Measurements from ENCODE around the gene SERPINB6.
"Not testable (repeated sequence)": the region's sequence is repeated elsewhere in the genome, so short reads cannot be mapped to it uniquely, and the experiment has no call there.

Gene SERPINB6

DNA sequence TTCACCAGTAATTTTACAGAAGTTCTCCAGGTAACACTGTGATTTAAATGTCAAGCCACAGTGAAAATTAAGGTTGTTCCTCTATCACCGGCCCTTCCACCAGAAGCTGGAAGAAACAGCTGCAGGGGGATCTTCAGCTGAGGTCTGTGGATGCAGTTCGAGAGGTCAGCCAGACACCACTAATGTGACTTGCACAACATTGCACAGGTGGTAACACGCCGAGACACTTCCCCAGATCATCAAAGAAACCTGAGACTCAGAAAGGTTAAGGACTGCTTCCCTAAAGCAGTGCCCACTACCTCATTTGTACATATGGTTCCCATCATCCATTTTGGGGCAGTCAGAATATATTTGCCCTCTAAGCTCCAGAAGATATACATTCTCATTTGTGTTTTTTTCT is 60.2 kb downstream of the SERPINB6 start:
- DNase-seq (ENCODE audit: low spot score): peak; percentile 34

GRCh38 chr6:2909718-2910117 is 61.6 kb downstream of the SERPINB6 start:
- DNase-seq (ENCODE audit: low spot score): no peak

- not testable (repeated sequence) for DNase-seq (ENCODE audit: low spot score)
Observed at GRCh38 chr6:2909051-2909606, 62.2 kb downstream of the SERPINB6 start.

DNA sequence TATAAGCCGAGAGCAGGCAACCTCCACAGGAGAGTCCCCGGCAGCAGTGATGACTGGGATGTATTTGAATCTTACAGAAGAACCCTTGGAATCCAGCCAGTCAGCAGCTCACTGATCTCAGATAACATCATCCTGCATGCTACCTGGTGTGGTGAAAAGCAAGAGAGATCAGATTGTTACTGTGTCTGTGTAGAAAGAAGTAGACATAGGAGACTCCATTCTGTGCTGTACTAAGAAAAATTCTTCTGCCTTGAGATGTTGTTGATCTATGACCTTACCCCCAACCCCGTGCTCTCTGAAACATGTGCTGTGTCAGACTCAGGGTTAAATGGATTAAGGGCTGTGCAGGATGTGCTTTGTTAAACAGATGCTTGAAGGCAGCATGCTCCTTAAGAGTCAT is 62.9 kb downstream of the SERPINB6 start:
- not testable (repeated sequence) for DNase-seq (ENCODE audit: low spot score)

DNA sequence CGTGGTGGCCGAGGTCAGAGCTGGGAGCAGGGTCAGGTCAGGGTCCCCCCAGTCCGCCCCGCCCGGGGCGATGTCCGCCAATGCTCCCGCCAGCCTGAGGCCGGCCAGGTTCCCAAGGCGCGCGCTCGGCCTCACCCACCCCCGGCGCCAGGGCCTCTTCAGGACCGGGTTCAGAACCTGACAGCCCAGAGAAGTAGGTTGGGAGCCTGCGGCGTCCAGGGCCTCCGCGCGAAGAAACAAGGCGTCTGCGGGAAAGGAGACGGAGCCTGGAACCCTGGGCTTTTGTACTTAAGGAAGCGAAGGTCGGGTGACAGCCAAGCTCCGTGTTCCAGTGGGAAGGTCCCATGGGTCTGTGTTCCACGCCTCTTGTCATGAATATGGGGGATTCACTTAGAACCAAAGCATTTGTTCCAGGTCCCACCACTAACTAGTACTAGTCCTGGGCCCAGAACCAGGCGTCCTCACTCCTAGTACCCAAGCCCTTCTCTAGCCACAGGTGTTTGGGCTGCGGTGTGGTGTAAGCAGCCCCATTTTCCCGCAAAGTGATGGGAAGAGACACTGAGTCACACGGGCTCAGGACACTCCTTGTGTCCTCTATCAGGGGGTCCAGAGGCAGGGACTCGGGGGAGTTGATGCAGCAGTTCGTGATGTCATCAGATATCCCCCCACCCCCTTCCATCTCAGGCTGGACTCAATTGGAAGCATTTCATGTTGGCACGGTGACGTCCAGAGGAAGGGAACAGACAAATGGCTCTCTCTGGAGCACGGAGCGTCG is 67.8 kb downstream of the SERPINB6 start:
- not testable (repeated sequence) for DNase-seq (ENCODE audit: low spot score)

DNA sequence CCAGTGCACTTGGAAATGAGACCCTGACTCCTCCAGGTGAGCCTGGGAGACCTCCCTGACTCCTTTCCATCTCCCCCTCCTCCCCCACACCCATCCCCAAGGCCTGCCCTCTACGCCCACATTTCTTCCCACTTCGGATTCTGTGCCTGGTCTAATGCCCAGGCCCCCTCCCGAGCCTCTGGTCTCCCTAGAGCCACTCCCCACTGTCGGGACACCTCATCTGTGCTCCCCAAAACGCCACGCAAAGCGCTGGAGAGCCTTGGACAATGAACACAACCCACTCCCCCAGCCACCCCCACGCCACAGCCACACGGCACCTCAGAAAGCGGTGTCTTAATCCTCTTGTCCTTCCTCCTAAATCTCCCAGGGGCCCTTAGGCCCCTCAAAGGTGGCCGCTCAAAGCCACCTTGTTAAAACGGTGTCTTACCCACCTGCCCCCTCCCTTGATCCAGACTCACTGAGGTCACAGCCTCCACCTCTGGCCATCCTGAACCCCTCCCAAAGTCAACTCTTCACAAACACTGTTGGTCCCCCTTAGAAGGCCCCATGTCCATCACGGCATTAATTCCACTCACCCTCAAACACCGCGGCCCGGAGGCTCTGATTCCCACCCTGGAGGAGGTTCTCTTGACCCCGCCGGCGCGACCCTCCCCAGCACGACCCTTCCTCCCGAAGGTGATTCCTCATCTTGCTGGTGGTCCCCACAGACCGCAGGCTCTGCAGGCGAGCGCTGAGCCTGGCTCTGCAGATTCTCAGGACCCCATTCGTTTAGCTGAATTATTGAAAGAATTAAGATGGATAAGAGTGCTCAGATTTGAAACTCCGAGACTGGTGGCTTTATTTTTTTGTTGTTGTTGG is 69.5 kb downstream of the SERPINB6 start:
- DNase-seq (ENCODE audit: low spot score): not testable (repeated sequence)

DNA sequence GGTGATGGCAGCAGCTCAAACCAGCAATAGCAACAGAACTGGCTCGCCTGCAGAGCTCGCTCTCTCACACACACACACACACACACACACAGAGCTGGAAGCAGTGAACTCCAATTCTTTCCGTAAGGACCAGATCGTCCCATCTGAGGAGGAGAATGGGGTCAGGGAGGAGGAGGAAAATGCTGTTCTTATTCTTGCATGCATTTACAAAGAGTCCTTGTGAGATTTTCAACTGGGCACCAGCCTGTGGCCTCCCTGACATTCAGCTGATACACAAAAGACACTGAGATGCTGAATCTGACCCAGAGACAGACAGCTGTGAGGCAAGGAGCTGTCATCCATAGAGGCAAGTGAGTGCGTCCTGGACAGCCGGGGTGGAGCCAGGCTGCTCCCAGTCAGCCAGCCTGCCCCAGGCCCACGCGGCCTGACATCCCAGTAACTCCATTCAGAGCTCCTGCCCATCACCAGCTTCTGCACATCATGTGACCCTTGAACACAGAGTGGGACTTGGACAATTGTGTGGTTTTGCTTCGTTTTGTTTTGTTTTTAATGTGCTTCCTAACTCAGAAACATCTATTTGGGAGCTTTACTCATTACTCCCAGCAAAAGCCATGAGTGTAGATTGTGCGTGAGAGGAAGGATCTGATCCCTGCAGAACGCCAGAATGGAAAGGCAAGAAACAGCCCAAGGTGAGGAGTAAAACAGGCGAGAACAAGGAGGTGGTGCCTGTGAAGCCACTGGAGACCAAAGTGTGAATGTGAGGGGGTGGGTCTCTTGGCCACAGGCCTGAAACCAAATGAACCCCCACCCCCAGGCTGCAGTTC is 70.3 kb downstream of the SERPINB6 start:
- DNase-seq (ENCODE audit: low spot score): no peak

- DNase-seq (ENCODE audit: low spot score): no peak
Observed at GRCh38 chr6:2900221-2900807, 71.1 kb downstream of the SERPINB6 start.

GRCh38 chr6:2899596-2899995 is 71.8 kb downstream of the SERPINB6 start:
- no peak for DNase-seq (ENCODE audit: low spot score)

Measured in NAMALWA (cell line).